Left ventricle myocardium inferior (tissue), 1 donor: Measurements from ENCODE around the gene RBM18. TPM values are rescaled to one million over a fixed set of nuclear protein-coding genes. Genes with fewer than 3 reads are reported as not detected.

ENCODE experiments used
- DNase-seq: peaks from one replicate; pipeline ENCODE4 v3.0.0-alpha.2; 2020
- H3K27ac ChIP-seq: fragments of 200-600 bp; replicated peaks from 2 replicates; pipeline ENCODE4 v1.8.0; 2021
- H3K27me3 ChIP-seq: fragments of 200-600 bp; 2 replicates; pipeline ENCODE4 v1.8.0; 2021; ENCODE audit warnings: low read depth
- H3K36me3 ChIP-seq: fragments of 200-600 bp; 2 replicates; pipeline ENCODE4 v1.8.0; 2021
- H3K4me1 ChIP-seq: fragments of 200-600 bp; 2 replicates; pipeline ENCODE4 v1.8.0; 2021
- H3K4me3 ChIP-seq: fragments of 200-600 bp; 2 replicates; pipeline ENCODE4 v1.8.0; 2021; ENCODE audit warnings: mild to moderate bottlenecking, moderate library complexity
- H3K9me3 ChIP-seq: fragments of 200-600 bp; replicated peaks from 2 replicates; pipeline ENCODE4 v1.8.0; 2021
- CTCF ChIP-seq: fragments of 200-600 bp; IDR thresholded peaks from 2 replicates; pipeline ENCODE4 v1.8.0; 2021; ENCODE audit warnings: antibody characterized with exemption, mild to moderate bottlenecking, borderline replicate concordance
- intact Hi-C: fragments of 100-400 bp; cut with micrococcal nuclease; formaldehyde crosslinking; loops from one replicate; pipeline ENCODE4 v1.11.0; 2022
- total RNA-seq: library from RNA; stranded (reverse); fragmentation: NEBNext Ultra II Directional; extraction: Animal tissue kit (Norgen Biotek cat#: 25700); gene quantifications from one replicate; pipeline ENCODE4 v1.2.1, GENCODE V29; 2021
- donor health status: DM: no; HTN: yes; CAD: no; lungs with severe emphysema.

Gene RBM18
- total RNA-seq, 1 donor from 2014 or later = 40.7 TPM

- TF ChIP-seq CTCF = no peak
- Histone ChIP-seq H3K4me1 (peaks cover 74% of the 10 kb centered on the region), H3K4me3 (no peak overlapping the region), H3K9me3 (no peaks in the 10 kb centered on the region), H3K27ac (peak overlapping the region; percentile 21), H3K27me3 (no peaks in the 10 kb centered on the region), H3K36me3 (peaks cover 26% of the 10 kb centered on the region)
- no peak for DNase-seq
- intact Hi-C loops = no loop called here
Measured at GRCh38 chr9:122268041-122268814, 3.6 kb upstream of the RBM18 start.

- Histone ChIP-seq H3K4me1 (peaks cover 81% of the 10 kb centered on the region), H3K27ac (peak overlapping the region; percentile 95), H3K36me3 (peaks cover 11% of the 10 kb centered on the region), H3K9me3 (no peaks in the 10 kb centered on the region), H3K4me3 (peak overlapping the region; percentile 73), H3K27me3 (no peaks in the 10 kb centered on the region)
- TF ChIP-seq CTCF = no peak
- DNase-seq = no peak
- intact Hi-C loops = no loop called here
Measured at GRCh38 chr9:122265149-122265915, 692 bp upstream of the RBM18 start.

GRCh38 chr9:122263699-122264349 lies 816 bp downstream of the RBM18 start:
- Histone ChIP-seq H3K27ac (peak overlapping the region; percentile 95), H3K4me1 (peaks cover 84% of the 10 kb centered on the region), H3K4me3 (peak overlapping the region; percentile 73), H3K36me3 (peaks cover 26% of the 10 kb centered on the region), H3K9me3 (no peaks in the 10 kb centered on the region), H3K27me3 (no peaks in the 10 kb centered on the region)
- intact Hi-C loops = no loop called here
- no peak for TF ChIP-seq CTCF
- DNase-seq = no peak

GRCh38 chr9:122262073-122262472 lies 2.6 kb downstream of the RBM18 start:
- Histone ChIP-seq H3K4me1 (peaks cover 77% of the 10 kb centered on the region), H3K36me3 (peaks cover 36% of the 10 kb centered on the region), H3K27ac (peak overlapping the region; percentile 40), H3K27me3 (no peaks in the 10 kb centered on the region), H3K9me3 (no peaks in the 10 kb centered on the region), H3K4me3 (no peak overlapping the region)
- DNase-seq = no peak
- TF ChIP-seq CTCF = no peak
- intact Hi-C loops = no loop called here

GRCh38 chr9:122261469-122261881 lies 3.2 kb downstream of the RBM18 start:
- Histone ChIP-seq H3K9me3 (no peaks in the 10 kb centered on the region), H3K36me3 (peaks cover 36% of the 10 kb centered on the region), H3K27me3 (no peaks in the 10 kb centered on the region), H3K27ac (peak overlapping the region; percentile 40), H3K4me1 (peaks cover 71% of the 10 kb centered on the region), H3K4me3 (no peak overlapping the region)
- DNase-seq = peak; percentile 35
- intact Hi-C loops = no loop called here
- TF ChIP-seq CTCF = no peak
